IMR-90 (cell line): ENCODE results near the gene NR1D2. TPM values are rescaled to one million over a fixed set of nuclear protein-coding genes. Genes with fewer than 3 reads are reported as not detected.
A peak's percentile ranks its signal among the peaks of the same experiment; 100 is the strongest.
"Not testable (repeated sequence)": the region's sequence is repeated elsewhere in the genome, so short reads cannot be mapped to it uniquely, and the experiment has no call there.

Source experiments
- ATAC-seq: fragments of 200-7000 bp; cut with Tn5 transposase; 2 replicates; pipeline ENCODE4 v1.9.1; 2020; ENCODE audit warnings: low read depth, mild to moderate bottlenecking, moderate library complexity
- BruUV-seq: library from RNA; stranded (reverse); fragments of 400-500 nt; replicated peaks from 2 replicates; lab custom pipeline; 2021; lab: Mats Ljungman, UMichigan
- CTCF ChIA-PET: fragments of 300-600 bp; formaldehyde crosslinking; extraction: SDS; loops from one replicate; lab custom pipeline; 2021; ENCODE audit warnings: antibody characterized with exemption; lab: Yijun Ruan, JAX
- POLR2A ChIA-PET: fragments of 300-600 bp; sonication (Branson Sonifier 250); formaldehyde crosslinking; loops from one replicate; lab custom pipeline; 2022; ENCODE audit warnings: antibody characterized with exemption; ENCODE audit not compliant: unreplicated experiment; lab: Charles Lee
- DNase-seq: peaks from one replicate; pipeline ENCODE4 v3.0.0; 2013
- H2AFZ ChIP-seq: replicated peaks from 2 replicates; pipeline ENCODE3; 2013; ENCODE audit warnings: low read length, mild to moderate bottlenecking; ENCODE audit not compliant: poor library complexity
- H2AK5ac ChIP-seq: 2 replicates; pipeline ENCODE4 v1.6.1; 2013; ENCODE audit warnings: low read depth, low read length, inconsistent platforms
- H2AK9ac ChIP-seq: replicated peaks from 2 replicates; pipeline ENCODE3; 2013; ENCODE audit warnings: mild to moderate bottlenecking, low read depth, low read length, moderate library complexity; ENCODE audit not compliant: poor library complexity
- H2BK120ac ChIP-seq: 2 replicates; pipeline ENCODE4 v1.6.1; 2013; ENCODE audit warnings: low read depth, low read length, inconsistent platforms
- H2BK15ac ChIP-seq: 3 replicates; pipeline ENCODE4 v1.6.1; 2013; ENCODE audit warnings: low read depth, low read length, inconsistent platforms
- H2BK20ac ChIP-seq: 2 replicates; pipeline ENCODE4 v1.6.1; 2013; ENCODE audit warnings: low read depth, mild to moderate bottlenecking, inconsistent platforms, low read length, moderate library complexity
- H2BK5ac ChIP-seq: 2 replicates; pipeline ENCODE4 v1.6.1; 2013; ENCODE audit warnings: mild to moderate bottlenecking, low read depth, low read length, inconsistent platforms; ENCODE audit not compliant: poor library complexity, severe bottlenecking
- H3K14ac ChIP-seq: replicated peaks from 2 replicates; pipeline ENCODE4 v1.6.1; 2013; ENCODE audit warnings: low read depth, low read length, inconsistent platforms
- H3K18ac ChIP-seq: 2 replicates; pipeline ENCODE4 v1.6.1; 2013; ENCODE audit warnings: low read depth, low read length, control low read depth
- H3K23ac ChIP-seq: 2 replicates; pipeline ENCODE4 v1.6.1; 2013; ENCODE audit warnings: low read depth, low read length, inconsistent platforms
- H3K27ac ChIP-seq: 2 replicates; pipeline ENCODE4 v1.5.1; 2013; ENCODE audit warnings: mild to moderate bottlenecking, control low read depth, low read length; ENCODE audit not compliant: insufficient read depth
- H3K27me3 ChIP-seq: 2 replicates; pipeline ENCODE4 v1.6.1; 2013; ENCODE audit warnings: low read length; ENCODE audit not compliant: control insufficient read depth, insufficient read depth
- H3K36me3 ChIP-seq: 2 replicates; pipeline ENCODE4 v1.6.1; 2013; ENCODE audit warnings: low read length, mixed read lengths; ENCODE audit not compliant: control insufficient read depth, insufficient read depth
- H3K4ac ChIP-seq: 2 replicates; pipeline ENCODE4 v1.6.1; 2013; ENCODE audit warnings: low read depth, low read length, inconsistent platforms
- H3K4me1 ChIP-seq: 2 replicates; pipeline ENCODE4 v1.6.1; 2013; ENCODE audit warnings: low read length, mixed read lengths; ENCODE audit not compliant: control insufficient read depth, insufficient read depth
- H3K4me2 ChIP-seq: 2 replicates; pipeline ENCODE4 v1.6.1; 2013; ENCODE audit warnings: low read depth, mild to moderate bottlenecking, control low read depth, low read length, moderate library complexity
- H3K4me3 ChIP-seq: 2 replicates; pipeline ENCODE4 v1.5.1; 2013; ENCODE audit warnings: low read depth, mild to moderate bottlenecking, control low read depth, low read length, moderate library complexity; ENCODE audit not compliant: insufficient read depth
- H3K56ac ChIP-seq: 2 replicates; pipeline ENCODE4 v1.6.1; 2013; ENCODE audit warnings: low read length, inconsistent platforms; ENCODE audit not compliant: insufficient read depth; ENCODE audit errors: extremely low read depth
- H3K79me1 ChIP-seq, 2 experiments: 2 replicates each; pipeline ENCODE4 v1.6.1; 2013; ENCODE audit warnings: low read length in 2 of 2, inconsistent platforms in 1 of 2, low read depth in 1 of 2
- H3K9ac ChIP-seq: 2 replicates; pipeline ENCODE4 v1.6.1; 2013; ENCODE audit warnings: low read depth, low read length, control low read depth
- H3K9me1 ChIP-seq: 2 replicates; pipeline ENCODE4 v1.6.1; 2013; ENCODE audit warnings: low read length, inconsistent platforms; ENCODE audit not compliant: insufficient read depth
- H3K9me3 ChIP-seq: 2 replicates; pipeline ENCODE4 v1.6.1; 2013; ENCODE audit warnings: low read length; ENCODE audit not compliant: control insufficient read depth, insufficient read depth
- H4K20me1 ChIP-seq: 2 replicates; pipeline ENCODE4 v1.6.1; 2013; ENCODE audit warnings: low read length, inconsistent platforms; ENCODE audit not compliant: insufficient read depth
- H4K5ac ChIP-seq: 2 replicates; pipeline ENCODE4 v1.6.1; 2013; ENCODE audit warnings: mild to moderate bottlenecking, low read depth, low read length, control low read depth
- H4K8ac ChIP-seq, 2 experiments: 2 replicates each; pipeline ENCODE4 v1.6.1; 2013; ENCODE audit warnings: low read depth in 2 of 2, low read length in 2 of 2, control low read depth in 1 of 2, inconsistent platforms in 1 of 2
- H4K91ac ChIP-seq: 2 replicates; pipeline ENCODE4 v1.6.1; 2013; ENCODE audit warnings: low read depth, low read length, inconsistent platforms; ENCODE audit not compliant: insufficient read depth
- BHLHE40 ChIP-seq: fragments of 150-350 bp; IDR thresholded peaks from 2 replicates; pipeline ENCODE4 v1.6.1; 2016; ENCODE audit warnings: mild to moderate bottlenecking, low read depth, low read length
- MAZ ChIP-seq: IDR thresholded peaks from 2 replicates; pipeline ENCODE4 v1.6.1; 2012; ENCODE audit warnings: low read depth, mild to moderate bottlenecking, low read length, improper control_type of control experiment, moderate library complexity, borderline replicate concordance
- SMC3 ChIP-seq: fragments of 150-350 bp; IDR thresholded peaks from 2 replicates; pipeline ENCODE4 v1.6.1; 2016; ENCODE audit warnings: low read depth, mild to moderate bottlenecking, antibody characterized with exemption, low read length, moderate library complexity
- WGBS, 2 experiments: methylation state at CpG; one replicate each; pipeline versions ENCODE4 v1.1.5 to v1.1.7; 2013; ENCODE audit warnings: missing lambda C conversion rate in 2 of 2; ENCODE audit not compliant: insufficient read length in 1 of 2; ENCODE audit errors: extremely low coverage in 2 of 2; 5-methylcytosine and 5-hydroxymethylcytosine counted together
- dilution Hi-C: fragments of 300-500 bp; cut with HindIII; formaldehyde crosslinking; loops from one replicate; pipeline ENCODE4 v1.14.3; 2018; ENCODE audit warnings: low sequenced_read_pairs; ENCODE audit not compliant: unreplicated experiment
- in situ Hi-C: fragments of 300-500 bp; cut with MboI; formaldehyde crosslinking; loops from 3 replicates; pipeline ENCODE4 v1.14.3; 2019; ENCODE audit warnings: low sequenced_read_pairs, inconsistent platforms, mixed read lengths
- intact Hi-C: fragments of 100-400 bp; cut with micrococcal nuclease; formaldehyde crosslinking; loops from 2 replicates; pipeline ENCODE4 v1.10.0; 2022
- polyA plus RNA-seq, 3 experiments: library from polyadenylated mRNA; depleted of rRNA; stranded (reverse); fragments of >200 nt; gene quantifications; 2 replicates each; pipeline ENCODE4 v1.2.3, GENCODE V29; 2012; ENCODE audit warnings: low replicate concordance in 1 of 3
- total RNA-seq: library from RNA; depleted of rRNA; stranded (reverse); fragments of >200 nt; gene quantifications from 2 replicates; pipeline ENCODE4 v1.2.3, GENCODE V29; 2012

The NR1D2 gene
- total and polyA plus RNA-seq, 2 of the 4 experiments (the other 2 are of a cell fraction) = 8.1 to 41.0 TPM

DNA sequence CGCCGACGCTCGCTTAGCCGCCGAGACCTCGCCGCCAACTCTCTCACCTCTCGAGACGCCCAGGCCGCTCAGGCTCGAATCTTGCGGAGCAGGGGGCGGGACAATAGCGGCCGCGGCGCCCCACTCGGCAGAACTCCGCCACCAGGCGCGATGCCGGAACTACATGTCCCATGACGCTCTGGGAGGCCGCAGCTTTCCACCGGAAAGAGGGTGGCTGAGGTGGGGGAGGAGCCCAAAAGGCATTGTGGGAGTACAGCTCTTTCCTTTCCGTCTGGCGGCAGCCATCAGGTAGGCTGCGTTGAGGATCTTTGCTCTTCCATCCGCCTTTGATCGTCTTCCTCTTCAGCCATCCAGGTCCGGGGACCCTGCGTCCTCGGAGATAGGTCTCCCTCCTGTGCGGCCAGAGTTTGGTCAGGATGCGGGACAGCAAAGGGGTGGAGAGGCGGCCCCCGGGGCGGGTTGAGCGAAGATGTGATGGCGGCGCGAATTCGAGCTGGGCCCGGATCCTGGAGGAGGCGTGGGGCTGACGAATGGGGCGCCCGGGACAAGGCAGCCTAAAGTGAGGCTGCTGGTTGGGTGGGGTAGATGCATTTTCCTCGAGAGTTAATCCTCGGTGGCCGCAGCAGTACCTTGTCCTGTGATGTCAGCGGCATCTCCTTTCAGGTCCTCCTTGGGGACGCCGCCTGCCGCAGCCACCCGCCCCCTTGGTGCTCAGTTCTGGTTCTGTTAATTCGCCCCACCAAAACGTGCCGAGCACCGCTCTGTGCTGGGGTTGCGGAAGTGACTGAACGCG is 28.0 kb upstream of the NR1D2 start, which contains the start of the genes NKIRAS1 and RPL15 (continued):
- TF ChIP-seq BHLHE40 (peak; percentile 86), SMC3 (peak; percentile 8; the same call in 1 of the 2 replicates), MAZ (peak; percentile 76)

DNA sequence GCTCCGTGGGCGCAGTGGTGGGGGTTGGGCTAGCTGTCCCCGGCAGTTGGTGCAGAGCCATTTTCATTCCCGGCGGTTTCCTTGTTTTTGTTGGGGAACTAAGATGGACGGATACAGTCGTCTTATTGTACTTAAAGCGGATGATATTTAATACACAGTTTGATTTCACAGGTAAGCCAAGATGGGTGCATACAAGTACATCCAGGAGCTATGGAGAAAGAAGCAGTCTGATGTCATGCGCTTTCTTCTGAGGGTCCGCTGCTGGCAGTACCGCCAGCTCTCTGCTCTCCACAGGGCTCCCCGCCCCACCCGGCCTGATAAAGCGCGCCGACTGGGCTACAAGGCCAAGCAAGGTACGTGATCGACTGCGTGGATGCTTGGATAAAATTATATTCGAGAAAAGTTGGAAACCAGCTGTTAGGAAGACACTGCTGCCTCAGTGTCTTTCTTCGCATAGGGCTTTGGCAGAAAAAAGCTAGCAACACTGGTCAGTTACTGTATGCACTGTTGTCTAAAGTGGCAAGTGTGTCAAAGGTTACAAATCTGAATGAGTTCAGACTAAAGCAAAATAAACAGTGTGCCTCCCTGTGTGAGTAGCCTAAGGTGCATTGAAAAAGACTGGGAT is 27.3 kb upstream of the NR1D2 start:
- Histone ChIP-seq H3K36me3 (peaks cover 14% of the 10 kb centered on the region), H2AFZ (peak overlapping the region; percentile 94), H3K4me2 (peak overlapping the region; percentile 97), H3K79me1 (peaks cover 22 to 54% of the 10 kb centered on the region in 2 experiments), H4K8ac (peak overlapping the region; percentile 69 to 71; a peak in 2 of 4 replicates), H4K91ac (peak overlapping the region; percentile 87), H3K23ac (peak overlapping the region; percentile 97), H2BK120ac (peak overlapping the region; percentile 58; the same call in 1 of the 2 replicates), H3K56ac (peak overlapping the region; percentile 73), H3K9ac (peak overlapping the region; percentile 82), H3K27ac (peak overlapping the region; percentile 81), H2AK5ac (peak overlapping the region; percentile 89; the same call in 1 of the 2 replicates), H3K4me3 (peak overlapping the region; percentile 57), H2BK5ac (peak overlapping the region; percentile 92), H2AK9ac (peak overlapping the region; percentile 98), H3K14ac (peak overlapping the region; percentile 90), H4K20me1 (peaks cover 40% of the 10 kb centered on the region), H3K4ac (peak overlapping the region; percentile 94), H3K18ac (peak overlapping the region; percentile 72)
- in situ Hi-C loops, H3K9me3 ChIP-seq, H4K5ac ChIP-seq, H3K27me3 ChIP-seq, DNase-seq, H3K9me1 ChIP-seq, BruUV-seq, H3K4me1 ChIP-seq, H2BK20ac ChIP-seq, dilution Hi-C loops, ATAC-seq, CTCF ChIA-PET, H2BK15ac ChIP-seq: not testable (repeated sequence)
- POLR2A ChIA-PET = interaction anchor here (0.6 to 1.2 kb wide), 4 partner anchors 10 to 1537 kb away, joined by 3 to 4 read pairs (median 4); no protein-coding TSS in a partner anchor
- WGBS, 2 experiments = 0% methylated on average over 3 of the region's 21 CpGs; no CpG with 5 or more reads in 1 of the 2 experiments
- intact Hi-C loops = loop anchor here (1.0 to 10.0 kb wide), 2 partner anchors 29 to 767 kb away; no protein-coding TSS in a partner anchor
